ENCODE measurements around the gene PLA1A. TPM values are rescaled to one million over a fixed set of nuclear protein-coding genes. Genes with fewer than 3 reads are reported as not detected.

PLA1A gene
- total RNA-seq, 1 donor from 2014 or later, result 2.8 TPM

- intact Hi-C loops (cut with micrococcal nuclease), result no loop called here
- no peaks in the 10 kb centered on the region for H3K27me3 ChIP-seq (ENCODE audit: low read depth)
- no peaks in the 10 kb centered on the region for H3K36me3 ChIP-seq
- no peak for TF ChIP-seq CTCF (IDR thresholded peaks at IDR 0.05; ENCODE audit: borderline replicate concordance)
- H3K9me3 ChIP-seq (replicated peaks), result no peaks in the 10 kb centered on the region
- H3K4me1 ChIP-seq, result peaks cover 67% of the 10 kb centered on the region
- no peak overlapping the region for H3K4me3 ChIP-seq
- peak overlapping the region; percentile 69 for H3K27ac ChIP-seq (replicated peaks)
- no peak for DNase-seq
Observed at GRCh38 chr3:119628816-119629445, 31.2 kb downstream of the PLA1A start.

- Histone ChIP-seq H3K27ac (replicated peaks) (peak overlapping the region; percentile 69), H3K27me3 (ENCODE audit: low read depth) (no peaks in the 10 kb centered on the region), H3K36me3 (no peaks in the 10 kb centered on the region), H3K4me3 (no peak overlapping the region), H3K4me1 (peaks cover 70% of the 10 kb centered on the region), H3K9me3 (replicated peaks) (no peaks in the 10 kb centered on the region)
- DNase-seq, result no peak
- intact Hi-C loops (cut with micrococcal nuclease), result no loop called here
- no peak for TF ChIP-seq CTCF (IDR thresholded peaks at IDR 0.05; ENCODE audit: borderline replicate concordance)
Observed at GRCh38 chr3:119630128-119630879, 32.6 kb downstream of the PLA1A start.

GRCh38 chr3:119630880-119631329 is 33.2 kb downstream of the PLA1A start:
- Histone ChIP-seq H3K9me3 (replicated peaks) (no peaks in the 10 kb centered on the region), H3K27ac (replicated peaks) (peak overlapping the region; percentile 69), H3K4me3 (no peak overlapping the region), H3K4me1 (peaks cover 70% of the 10 kb centered on the region), H3K36me3 (no peaks in the 10 kb centered on the region), H3K27me3 (ENCODE audit: low read depth) (no peaks in the 10 kb centered on the region)
- intact Hi-C loops (cut with micrococcal nuclease), result no loop called here
- no peak for DNase-seq
- TF ChIP-seq CTCF (IDR thresholded peaks at IDR 0.05; ENCODE audit: borderline replicate concordance), result no peak

- Histone ChIP-seq H3K27ac (replicated peaks) (peak overlapping the region; percentile 69), H3K36me3 (no peaks in the 10 kb centered on the region), H3K9me3 (replicated peaks) (no peaks in the 10 kb centered on the region), H3K27me3 (ENCODE audit: low read depth) (no peaks in the 10 kb centered on the region), H3K4me1 (peaks cover 70% of the 10 kb centered on the region), H3K4me3 (no peak overlapping the region)
- DNase-seq, result no peak
- intact Hi-C loops (cut with micrococcal nuclease), result no loop called here
- no peak for TF ChIP-seq CTCF (IDR thresholded peaks at IDR 0.05; ENCODE audit: borderline replicate concordance)
Observed at GRCh38 chr3:119631516-119631915, 33.8 kb downstream of the PLA1A start.

GRCh38 chr3:119632216-119632615 is 34.5 kb downstream of the PLA1A start:
- no peaks in the 10 kb centered on the region for H3K9me3 ChIP-seq (replicated peaks)
- H3K27me3 ChIP-seq (ENCODE audit: low read depth), result no peaks in the 10 kb centered on the region
- no peak for DNase-seq
- H3K4me3 ChIP-seq, result no peak overlapping the region
- no peaks in the 10 kb centered on the region for H3K36me3 ChIP-seq
- no peak for TF ChIP-seq CTCF (IDR thresholded peaks at IDR 0.05; ENCODE audit: borderline replicate concordance)
- H3K4me1 ChIP-seq, result peaks cover 70% of the 10 kb centered on the region
- no peak overlapping the region for H3K27ac ChIP-seq (replicated peaks)
- intact Hi-C loops (cut with micrococcal nuclease), result no loop called here

Data from left ventricle myocardium inferior (tissue), 1 donor.